Breast epithelium (tissue), 4 donors: Measurements from ENCODE around the gene ZNF215. TPM values are rescaled to one million over a fixed set of nuclear protein-coding genes. Genes with fewer than 3 reads are reported as not detected.
"Not testable (repeated sequence)": the region's sequence is repeated elsewhere in the genome, so short reads cannot be mapped to it uniquely, and the experiment has no call there.

ENCODE experiments used
- DNase-seq, 2 donors: peaks; one replicate each; pipeline ENCODE4 v3.0.0-alpha.2; 2019; ENCODE audit warnings: low spot score in 2 of 2
- H3K27ac ChIP-seq, 2 donors: fragments of 200-600 bp; sonication (generic) in 1 of 2; one replicate each; pipeline ENCODE4 v1.5.1; 2016 to 2019; ENCODE audit warnings: mild to moderate bottlenecking in 1 of 2
- H3K27me3 ChIP-seq, 2 donors: fragments of 200-600 bp; sonication (generic) in 1 of 2; one replicate each; pipeline versions ENCODE4 v1.5.1 to v1.6.0; 2017 to 2019; ENCODE audit warnings: control low read depth in 1 of 2, mild to moderate bottlenecking in 1 of 2
- H3K36me3 ChIP-seq: fragments of 200-600 bp; one replicate; pipeline ENCODE4 v1.5.1; 2019
- H3K4me1 ChIP-seq, 2 donors: fragments of 200-600 bp; sonication (generic); one replicate each; pipeline ENCODE4 v1.5.1; 2016 to 2019; ENCODE audit warnings: control low read depth in 1 of 2
- H3K4me3 ChIP-seq, 3 donors: fragments of 200-600 bp; sonication (generic); 1 replicate in 2 of 3; 2 replicates in 1 of 3; pipeline ENCODE4 v1.5.1; 2016 to 2019; ENCODE audit warnings: mild to moderate bottlenecking in 3 of 3, moderate library complexity in 2 of 3
- H3K9me3 ChIP-seq, 2 donors: fragments of 200-600 bp; sonication (generic) in 1 of 2; one replicate each; pipeline ENCODE4 v1.5.1; 2016 to 2019; ENCODE audit warnings: control low read depth in 1 of 2
- POLR2A ChIP-seq: fragments of 450-650 bp; IDR thresholded peaks from one replicate; pipeline ENCODE4 v1.6.1; 2016; ENCODE audit warnings: antibody characterized with exemption, mild to moderate bottlenecking, moderate library complexity
- POLR2AphosphoS5 ChIP-seq, 3 donors: sonication (generic); formaldehyde crosslinking; IDR thresholded peaks; one replicate each; pipeline ENCODE4 v1.6.1; 2017; ENCODE audit warnings: antibody characterized with exemption in 3 of 3
- intact Hi-C: fragments of 100-400 bp; cut with DNase I; formaldehyde crosslinking; loops from one replicate; pipeline ENCODE4 v1.15.1; 2023; ENCODE audit warnings: low total_unique reads
- total RNA-seq, 3 donors: library from RNA; depleted of rRNA; stranded (reverse); fragments of >200 nt; gene quantifications; one replicate each; pipeline ENCODE4 v1.1.0, GENCODE V29; 2016
- TF ChIP-seq, protein P1 (sequence below), 3 donors: fragments of 450-650 bp; IDR thresholded peaks; one replicate each; pipeline ENCODE4 v1.5.1; 2016 to 2017; ENCODE audit warnings: antibody characterized with exemption in 3 of 3, mild to moderate bottlenecking in 3 of 3, moderate library complexity in 3 of 3

Gene ZNF215
- total RNA-seq = 1 to 10 TPM in 2 of 3 donors, under 1 TPM in 1; 0.80 to 3.6 (median 2.3) TPM

DNA sequence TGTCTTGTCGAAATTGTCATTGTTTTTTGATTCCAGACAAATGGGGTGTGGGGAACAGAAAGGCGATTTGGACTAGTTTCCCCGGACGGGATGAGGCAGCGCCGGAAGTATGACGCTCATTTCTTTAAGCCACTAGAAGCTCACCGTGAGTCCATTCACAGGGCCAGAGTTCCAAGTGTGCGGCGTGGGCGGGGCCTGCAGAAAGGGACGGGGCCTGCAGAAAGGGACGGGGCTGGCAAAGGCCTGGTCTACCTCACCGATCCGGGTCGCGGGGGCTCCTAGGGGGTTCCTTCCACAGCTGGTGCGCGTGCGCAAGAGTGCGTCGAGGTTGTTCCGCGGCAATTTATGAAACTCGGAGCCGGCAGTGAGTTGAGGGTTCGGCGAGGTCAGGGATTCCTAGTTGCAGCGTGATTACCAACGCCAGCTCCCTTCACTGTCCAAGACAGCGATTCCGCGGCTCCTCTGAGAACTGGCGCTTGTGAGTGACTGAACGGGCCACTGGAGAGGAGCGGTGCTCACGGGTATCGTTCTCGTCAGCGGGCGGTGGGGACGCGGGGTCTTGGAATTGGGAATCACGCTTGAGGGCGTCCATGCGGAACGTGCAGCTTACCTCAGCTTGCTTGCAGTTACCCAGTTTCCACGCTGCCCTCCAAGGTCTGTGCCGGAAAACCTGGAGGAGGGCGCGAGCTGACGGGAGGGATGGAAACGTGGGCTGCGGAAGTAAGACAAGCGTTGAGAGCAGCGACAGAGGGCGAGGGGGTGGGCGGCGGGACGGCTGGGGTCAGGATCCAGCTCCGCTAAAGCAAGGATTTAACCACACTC, at the start of gene ZNF215:
ZNF215 (plus strand) TSS at position 219 of the 822 bp plus-strand sequence. CDS start 5,847 bp downstream, outside the sequence.
- peak within 1 kb of the TSS; percentile 46 to 76 (median 63) for H3K4me3 ChIP-seq
- no peaks in the 10 kb centered on the region for H3K9me3 ChIP-seq
- no peaks in the 10 kb centered on the region for H3K27me3 ChIP-seq
- DNase-seq = peak; percentile 23 to 52
- H3K36me3 ChIP-seq = no peaks in the 10 kb centered on the region
- H3K27ac ChIP-seq = peak within 1 kb of the TSS; percentile 43 to 70
- TF ChIP-seq POLR2A (no peak), POLR2AphosphoS5 (IDR thresholded peaks at IDR 0.05) (no peak)
- TF ChIP-seq, protein P1, sequence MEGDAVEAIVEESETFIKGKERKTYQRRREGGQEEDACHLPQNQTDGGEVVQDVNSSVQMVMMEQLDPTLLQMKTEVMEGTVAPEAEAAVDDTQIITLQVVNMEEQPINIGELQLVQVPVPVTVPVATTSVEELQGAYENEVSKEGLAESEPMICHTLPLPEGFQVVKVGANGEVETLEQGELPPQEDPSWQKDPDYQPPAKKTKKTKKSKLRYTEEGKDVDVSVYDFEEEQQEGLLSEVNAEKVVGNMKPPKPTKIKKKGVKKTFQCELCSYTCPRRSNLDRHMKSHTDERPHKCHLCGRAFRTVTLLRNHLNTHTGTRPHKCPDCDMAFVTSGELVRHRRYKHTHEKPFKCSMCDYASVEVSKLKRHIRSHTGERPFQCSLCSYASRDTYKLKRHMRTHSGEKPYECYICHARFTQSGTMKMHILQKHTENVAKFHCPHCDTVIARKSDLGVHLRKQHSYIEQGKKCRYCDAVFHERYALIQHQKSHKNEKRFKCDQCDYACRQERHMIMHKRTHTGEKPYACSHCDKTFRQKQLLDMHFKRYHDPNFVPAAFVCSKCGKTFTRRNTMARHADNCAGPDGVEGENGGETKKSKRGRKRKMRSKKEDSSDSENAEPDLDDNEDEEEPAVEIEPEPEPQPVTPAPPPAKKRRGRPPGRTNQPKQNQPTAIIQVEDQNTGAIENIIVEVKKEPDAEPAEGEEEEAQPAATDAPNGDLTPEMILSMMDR (IDR thresholded peaks at IDR 0.05) = no peak
- H3K4me1 ChIP-seq = no peaks in the 10 kb centered on the region
- intact Hi-C loops = no loop called here

GRCh38 chr11:6876914-6877313, 49.3 kb upstream of the ZNF215 start:
- no peaks in the 10 kb centered on the region for H3K27me3 ChIP-seq
- DNase-seq = no peak
- intact Hi-C loops = no loop called here
- TF ChIP-seq, protein P1 (IDR thresholded peaks at IDR 0.05) = no peak
- no peak for TF ChIP-seq POLR2A
- no peak for TF ChIP-seq POLR2AphosphoS5 (IDR thresholded peaks at IDR 0.05)
- no peak overlapping the region for H3K4me3 ChIP-seq
- H3K36me3 ChIP-seq = no peaks in the 10 kb centered on the region
- no peaks in the 10 kb centered on the region for H3K4me1 ChIP-seq
- no peaks in the 10 kb centered on the region for H3K9me3 ChIP-seq
- H3K27ac ChIP-seq = no peak overlapping the region

DNA sequence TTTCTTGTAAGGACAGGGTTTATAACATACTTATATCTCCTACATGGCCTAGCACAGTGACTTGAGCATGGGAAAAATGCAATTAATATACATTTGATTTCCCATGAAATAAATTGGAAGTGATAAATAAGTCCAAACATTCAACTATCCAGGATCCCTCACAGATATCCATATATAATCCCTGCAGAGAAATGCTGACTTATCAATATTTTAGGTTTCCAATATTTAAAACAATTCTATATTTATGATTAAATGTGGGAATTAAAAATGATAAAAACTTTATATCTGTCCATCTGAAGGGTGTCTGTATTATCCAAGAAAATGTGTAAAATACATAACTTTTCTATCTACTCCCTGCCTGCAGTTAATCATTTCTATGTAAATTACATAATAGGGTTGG, 43.5 kb upstream of the ZNF215 start:
- Histone ChIP-seq H3K4me3 (no peak overlapping the region), H3K9me3 (no peaks in the 10 kb centered on the region), H3K4me1 (no peaks in the 10 kb centered on the region), H3K36me3 (no peaks in the 10 kb centered on the region), H3K27me3 (no peaks in the 10 kb centered on the region), H3K27ac (no peak overlapping the region)
- intact Hi-C loops = no loop called here
- TF ChIP-seq, protein P1 (IDR thresholded peaks at IDR 0.05) = no peak
- TF ChIP-seq POLR2AphosphoS5 (IDR thresholded peaks at IDR 0.05) (no peak), POLR2A (no peak)
- no peak for DNase-seq

GRCh38 chr11:6887711-6888110, 38.5 kb upstream of the ZNF215 start:
- intact Hi-C loops, H3K4me1 ChIP-seq, H3K36me3 ChIP-seq, H3K27me3 ChIP-seq, DNase-seq, H3K4me3 ChIP-seq, H3K9me3 ChIP-seq, H3K27ac ChIP-seq: not testable (repeated sequence)

- Histone ChIP-seq H3K27me3 (no peaks in the 10 kb centered on the region), H3K27ac (no peak overlapping the region), H3K36me3 (no peaks in the 10 kb centered on the region), H3K9me3 (peaks cover 0 to 5% of the 10 kb centered on the region in 2 donors), H3K4me1 (no peaks in the 10 kb centered on the region), H3K4me3 (no peak overlapping the region)
- no peak for DNase-seq
- intact Hi-C loops = no loop called here
- no peak for TF ChIP-seq POLR2AphosphoS5 (IDR thresholded peaks at IDR 0.05)
These were observed 37.4 kb upstream of the ZNF215 start for GRCh38 chr11:6888830-6889229.

- Histone ChIP-seq H3K4me1 (no peaks in the 10 kb centered on the region), H3K4me3 (no peak overlapping the region), H3K27ac (no peak overlapping the region), H3K9me3 (peaks cover 0 to 5% of the 10 kb centered on the region in 2 donors), H3K27me3 (no peaks in the 10 kb centered on the region), H3K36me3 (no peaks in the 10 kb centered on the region)
- TF ChIP-seq POLR2A (no peak), POLR2AphosphoS5 (IDR thresholded peaks at IDR 0.05) (no peak)
- TF ChIP-seq, protein P1 (IDR thresholded peaks at IDR 0.05) = no peak
- DNase-seq = no peak
- intact Hi-C loops = no loop called here
These were observed 36.4 kb upstream of the ZNF215 start for GRCh38 chr11:6889835-6890234.
